DOHH2 (cell line): ENCODE data around the gene TYR.
"Not testable (repeated sequence)": the region's sequence is repeated elsewhere in the genome, so short reads cannot be mapped to it uniquely, and the experiment has no call there.

Source experiments
- CTCF ChIP-seq: fragments of 200-600 bp; sonication (generic); IDR thresholded peaks from one replicate; pipeline ENCODE4 v1.5.1; 2014; ENCODE audit warnings: antibody characterized with exemption, mild to moderate bottlenecking, low read depth, low read length; ENCODE audit not compliant: poor library complexity, severe bottlenecking
- EZH2phosphoT487 ChIP-seq: fragments of 200-600 bp; sonication (generic); IDR thresholded peaks from 2 replicates; pipeline ENCODE4 v1.6.1; 2017; ENCODE audit warnings: borderline replicate concordance, mild to moderate bottlenecking, antibody characterized with exemption, low read length, moderate library complexity, mixed read lengths

GRCh38 chr11:89272540-89273088 is 94.9 kb downstream of the TYR start:
- not testable (repeated sequence) for TF ChIP-seq CTCF, EZH2phosphoT487
